ENCODE data around the gene CATSPERD.

GRCh38 chr19:5767949-5768348 lies 47.5 kb downstream of the CATSPERD start:
- TF ChIP-seq CTCF (IDR thresholded peaks at IDR 0.05) (no peak), POLR2A (IDR thresholded peaks at IDR 0.05) (no peak)

Data from body of pancreas (tissue), 4 donors.